Calu3 (cell line): ENCODE measurements around the gene PCGF1. TPM values are rescaled to one million over a fixed set of nuclear protein-coding genes. Genes with fewer than 3 reads are reported as not detected.

Experiments used
- BruUV-seq: library from RNA; stranded (reverse); fragments of 400-500 nt; replicated peaks from 2 replicates; lab custom pipeline; 2021; lab: Mats Ljungman, UMichigan
- CTCF ChIA-PET: fragments of 300-600 bp; sonication (Branson Sonifier 250); formaldehyde crosslinking; loops from one replicate; lab custom pipeline; 2022; ENCODE audit warnings: antibody characterized with exemption; lab: Charles Lee
- DNase-seq: peaks from one replicate; pipeline ENCODE4 v3.0.0; 2022
- H3K27ac Mint-ChIP-seq: one replicate; pipeline ENCODE4 v1.8.0; 2022; ENCODE audit warnings: mixed read lengths; ENCODE audit not compliant: unreplicated experiment
- H3K27me3 Mint-ChIP-seq: one replicate; pipeline ENCODE4 v1.8.0; 2022; ENCODE audit warnings: mixed read lengths; ENCODE audit not compliant: unreplicated experiment
- H3K36me3 Mint-ChIP-seq: one replicate; pipeline ENCODE4 v1.8.0; 2022; ENCODE audit warnings: mild to moderate bottlenecking, moderate library complexity, mixed read lengths; ENCODE audit not compliant: insufficient read depth, unreplicated experiment
- H3K4me1 Mint-ChIP-seq: one replicate; pipeline ENCODE4 v1.8.0; 2022; ENCODE audit warnings: mild to moderate bottlenecking, low read depth, mixed read lengths; ENCODE audit not compliant: unreplicated experiment
- H3K4me3 Mint-ChIP-seq: one replicate; pipeline ENCODE4 v1.8.0; 2022; ENCODE audit warnings: mild to moderate bottlenecking, low read depth, moderate library complexity, mixed read lengths; ENCODE audit not compliant: unreplicated experiment
- H3K9me3 Mint-ChIP-seq: one replicate; pipeline ENCODE4 v1.8.0; 2022; ENCODE audit warnings: low read depth, mixed read lengths; ENCODE audit not compliant: unreplicated experiment
- intact Hi-C: fragments of 100-400 bp; cut with micrococcal nuclease; formaldehyde crosslinking; loops from one replicate; pipeline ENCODE4 v1.10.0; 2022; ENCODE audit not compliant: unreplicated experiment
- total RNA-seq: library from RNA; stranded (reverse); gene quantifications from 2 replicates; pipeline ENCODE4 v1.2.3, GENCODE V29; 2022
- TF ChIP-seq, protein P1 (sequence below): fragments of 200-600 bp; IDR thresholded peaks from one replicate; pipeline ENCODE4 v1.8.0; 2022; ENCODE audit warnings: antibody characterized with exemption; ENCODE audit not compliant: unreplicated experiment

PCGF1 gene
- total RNA-seq, 1 experiment from 2014 or later, result 25.9 TPM

DNA sequence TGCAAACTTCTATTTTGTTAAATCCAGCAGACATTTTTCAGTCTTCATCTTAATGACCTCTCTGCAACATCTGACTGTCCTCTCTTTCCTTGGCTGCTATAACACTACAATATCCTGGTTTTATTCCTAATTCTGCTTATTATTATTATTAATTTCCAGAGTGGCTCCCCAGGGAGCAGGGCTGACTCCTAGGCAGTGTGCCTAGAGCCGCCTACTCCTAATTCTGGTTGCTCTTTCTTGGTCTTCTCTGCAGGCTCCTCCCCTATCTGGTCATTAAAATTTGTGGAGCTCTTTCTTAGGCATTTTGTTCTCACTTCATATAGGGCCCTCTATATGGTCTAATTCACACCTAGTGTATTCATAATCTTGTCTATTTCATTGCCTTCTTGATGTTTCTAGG, 35.5 kb upstream of the PCGF1 start:
- CTCF ChIA-PET, result no interaction called here
- no TSS peak for BruUV-seq

GRCh38 chr2:74540291-74540690, 32.8 kb upstream of the PCGF1 start:
- Mint-ChIP-seq H3K4me3 (no peak overlapping the region), H3K27ac (no peak overlapping the region), H3K27me3 (peaks cover 40% of the 10 kb centered on the region), H3K36me3 (no peaks in the 10 kb centered on the region), H3K9me3 (no peaks in the 10 kb centered on the region), H3K4me1 (no peaks in the 10 kb centered on the region)
- BruUV-seq, result no TSS peak
- DNase-seq, result no peak
- intact Hi-C loops, result no loop called here
- CTCF ChIA-PET, result no interaction called here
- TF ChIP-seq, protein P1, sequence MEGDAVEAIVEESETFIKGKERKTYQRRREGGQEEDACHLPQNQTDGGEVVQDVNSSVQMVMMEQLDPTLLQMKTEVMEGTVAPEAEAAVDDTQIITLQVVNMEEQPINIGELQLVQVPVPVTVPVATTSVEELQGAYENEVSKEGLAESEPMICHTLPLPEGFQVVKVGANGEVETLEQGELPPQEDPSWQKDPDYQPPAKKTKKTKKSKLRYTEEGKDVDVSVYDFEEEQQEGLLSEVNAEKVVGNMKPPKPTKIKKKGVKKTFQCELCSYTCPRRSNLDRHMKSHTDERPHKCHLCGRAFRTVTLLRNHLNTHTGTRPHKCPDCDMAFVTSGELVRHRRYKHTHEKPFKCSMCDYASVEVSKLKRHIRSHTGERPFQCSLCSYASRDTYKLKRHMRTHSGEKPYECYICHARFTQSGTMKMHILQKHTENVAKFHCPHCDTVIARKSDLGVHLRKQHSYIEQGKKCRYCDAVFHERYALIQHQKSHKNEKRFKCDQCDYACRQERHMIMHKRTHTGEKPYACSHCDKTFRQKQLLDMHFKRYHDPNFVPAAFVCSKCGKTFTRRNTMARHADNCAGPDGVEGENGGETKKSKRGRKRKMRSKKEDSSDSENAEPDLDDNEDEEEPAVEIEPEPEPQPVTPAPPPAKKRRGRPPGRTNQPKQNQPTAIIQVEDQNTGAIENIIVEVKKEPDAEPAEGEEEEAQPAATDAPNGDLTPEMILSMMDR, result no peak

More for the DNA sequence above, 35.5 kb upstream of the PCGF1 start:
- Mint-ChIP-seq H3K36me3 (no peaks in the 10 kb centered on the region), H3K4me1 (no peaks in the 10 kb centered on the region), H3K27me3 (peaks cover 15% of the 10 kb centered on the region), H3K4me3 (no peak overlapping the region), H3K27ac (no peak overlapping the region), H3K9me3 (no peaks in the 10 kb centered on the region)
- TF ChIP-seq, protein P1, result no peak
- no peak for DNase-seq
- intact Hi-C loops, result no loop called here

- H3K27ac Mint-ChIP-seq, result no peak overlapping the region
- intact Hi-C loops, result loop anchor here (10.0 kb wide), 1 partner anchor 204 kb away; no protein-coding TSS in a partner anchor
- no peaks in the 10 kb centered on the region for H3K4me1 Mint-ChIP-seq
- BruUV-seq, result no TSS peak
- H3K27me3 Mint-ChIP-seq, result peaks cover 40% of the 10 kb centered on the region
- peaks cover 1% of the 10 kb centered on the region for H3K36me3 Mint-ChIP-seq
- DNase-seq, result no peak
- CTCF ChIA-PET, result no interaction called here
- H3K4me3 Mint-ChIP-seq, result no peak overlapping the region
- TF ChIP-seq, protein P1, result no peak
- no peaks in the 10 kb centered on the region for H3K9me3 Mint-ChIP-seq
Observed at GRCh38 chr2:74538881-74539339, 31.4 kb upstream of the PCGF1 start.

GRCh38 chr2:74537140-74537539, 29.6 kb upstream of the PCGF1 start:
- H3K27me3 Mint-ChIP-seq, result peaks cover 40% of the 10 kb centered on the region
- H3K9me3 Mint-ChIP-seq, result no peaks in the 10 kb centered on the region
- H3K4me3 Mint-ChIP-seq, result no peak overlapping the region
- peaks cover 5% of the 10 kb centered on the region for H3K36me3 Mint-ChIP-seq
- TF ChIP-seq, protein P1, result no peak
- intact Hi-C loops, result loop anchor here (10.0 kb wide), 1 partner anchor 202 kb away; no protein-coding TSS in a partner anchor
- no TSS peak for BruUV-seq
- CTCF ChIA-PET, result no interaction called here
- no peak for DNase-seq
- H3K27ac Mint-ChIP-seq, result no peak overlapping the region
- H3K4me1 Mint-ChIP-seq, result peaks cover 4% of the 10 kb centered on the region
